GM10847 (cell line): ENCODE data around the gene SYPL2.
A peak's percentile ranks its signal among the peaks of the same experiment; 100 is the strongest.

Experiments
- POLR2A ChIP-seq: IDR thresholded peaks from 2 replicates; pipeline ENCODE4 v1.6.1; 2011; ENCODE audit not compliant: insufficient read length; ENCODE audit errors: extremely low read depth

SYPL2 gene

DNA sequence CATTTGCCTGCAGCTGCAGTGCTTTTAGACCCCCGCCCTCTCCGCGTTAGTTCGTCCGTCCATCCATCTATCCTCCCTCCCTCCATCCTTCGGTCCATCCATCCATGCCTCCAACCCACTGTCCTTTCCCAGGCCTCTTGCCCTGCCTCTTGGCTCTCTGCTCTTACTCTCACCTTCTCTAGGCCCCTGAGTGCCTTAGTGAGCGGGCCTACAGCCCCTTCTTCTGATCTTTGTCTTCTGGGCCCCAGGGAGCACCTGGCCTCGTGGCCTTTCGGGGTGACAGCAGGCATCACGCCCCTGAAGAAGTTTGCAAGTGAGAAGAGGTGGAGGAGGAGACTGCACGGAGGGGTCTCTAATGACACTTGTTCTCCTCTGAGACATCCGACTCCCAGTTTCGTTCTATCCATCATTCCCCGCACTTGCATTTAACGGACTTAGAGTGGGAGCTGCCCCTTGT lies 18.2 kb downstream of the SYPL2 start:
- no peak for TF ChIP-seq POLR2A

DNA sequence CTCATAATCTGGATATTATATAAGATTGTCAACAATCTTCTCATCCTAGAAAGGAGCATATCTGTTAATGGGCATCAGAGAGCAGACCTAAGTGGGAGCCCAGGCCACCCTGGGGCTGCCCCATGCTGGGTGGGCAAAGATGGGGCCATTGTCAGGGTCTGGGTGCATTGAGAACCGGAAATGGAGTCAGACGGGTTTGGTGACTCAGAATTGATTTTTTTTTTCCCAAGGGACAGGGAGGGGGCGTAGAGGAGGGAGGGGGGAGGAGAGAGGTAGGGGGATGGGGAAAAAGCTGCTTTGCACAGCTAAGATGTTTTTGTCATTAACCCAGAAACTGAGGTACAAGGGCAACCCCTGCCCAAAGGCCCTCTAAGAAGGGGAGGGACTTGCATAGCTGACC lies 18.7 kb downstream of the SYPL2 start:
- no peak for TF ChIP-seq POLR2A

DNA sequence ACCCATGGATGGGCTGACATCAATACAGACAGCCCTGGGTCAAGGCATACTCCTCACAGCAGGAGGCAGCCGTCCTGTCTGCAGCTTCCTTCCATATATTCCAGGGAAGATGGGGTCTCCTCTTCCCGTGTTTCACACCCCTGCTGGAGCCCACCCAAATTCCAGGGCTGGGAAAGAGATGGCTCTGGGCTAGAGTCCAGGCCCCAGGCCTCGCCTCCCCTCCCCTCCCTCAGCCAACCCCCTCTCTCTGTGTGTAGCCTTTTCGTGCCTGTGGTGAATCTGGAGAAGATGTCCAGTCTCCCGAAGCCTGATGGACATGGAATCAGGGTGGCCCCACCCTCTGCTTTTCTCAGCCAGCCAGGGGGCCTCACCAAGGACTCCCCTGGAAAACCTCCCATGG lies 20.9 kb downstream of the SYPL2 start:
- TF ChIP-seq POLR2A: no peak

DNA sequence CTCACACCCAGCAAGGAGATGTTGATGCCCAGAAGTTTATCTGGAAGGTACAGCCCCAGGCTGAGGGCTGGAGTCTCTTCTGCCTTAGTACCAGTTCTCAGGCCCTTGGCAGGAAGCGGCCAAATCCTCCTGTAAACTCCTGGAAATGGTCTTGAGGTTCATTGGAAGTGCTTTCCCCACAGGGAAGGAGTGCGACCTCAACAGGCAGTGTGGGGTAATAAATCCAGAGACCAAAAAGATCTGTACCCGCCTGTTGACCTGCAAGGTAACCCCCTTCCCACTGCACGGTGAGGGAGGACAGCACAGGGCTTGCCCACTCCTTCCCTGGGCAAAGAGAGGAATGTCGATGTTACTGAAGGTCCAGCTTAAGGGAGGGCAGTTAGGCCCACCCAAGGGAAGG lies 21.9 kb downstream of the SYPL2 start:
- no peak for TF ChIP-seq POLR2A

DNA sequence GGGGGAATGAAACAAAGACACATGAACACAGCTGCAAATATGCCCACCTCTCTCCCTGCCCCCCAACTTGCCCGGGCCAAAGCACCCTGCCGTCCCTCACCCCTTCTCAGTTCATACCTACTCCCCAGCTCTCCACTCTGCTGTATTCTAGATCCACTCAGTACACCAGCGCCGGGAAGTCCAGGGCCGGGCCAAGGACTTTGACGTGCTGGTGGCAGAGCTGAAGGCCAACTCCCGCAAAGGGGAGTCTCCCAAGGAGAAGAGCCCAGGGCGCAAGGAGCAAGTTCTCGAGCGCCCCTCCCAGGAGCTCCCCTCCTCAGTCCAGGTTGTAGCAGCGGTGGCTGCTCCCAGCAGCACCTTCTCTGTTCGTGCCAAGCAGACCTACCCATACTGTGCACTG lies 22.4 kb downstream of the SYPL2 start:
- no peak for TF ChIP-seq POLR2A

DNA sequence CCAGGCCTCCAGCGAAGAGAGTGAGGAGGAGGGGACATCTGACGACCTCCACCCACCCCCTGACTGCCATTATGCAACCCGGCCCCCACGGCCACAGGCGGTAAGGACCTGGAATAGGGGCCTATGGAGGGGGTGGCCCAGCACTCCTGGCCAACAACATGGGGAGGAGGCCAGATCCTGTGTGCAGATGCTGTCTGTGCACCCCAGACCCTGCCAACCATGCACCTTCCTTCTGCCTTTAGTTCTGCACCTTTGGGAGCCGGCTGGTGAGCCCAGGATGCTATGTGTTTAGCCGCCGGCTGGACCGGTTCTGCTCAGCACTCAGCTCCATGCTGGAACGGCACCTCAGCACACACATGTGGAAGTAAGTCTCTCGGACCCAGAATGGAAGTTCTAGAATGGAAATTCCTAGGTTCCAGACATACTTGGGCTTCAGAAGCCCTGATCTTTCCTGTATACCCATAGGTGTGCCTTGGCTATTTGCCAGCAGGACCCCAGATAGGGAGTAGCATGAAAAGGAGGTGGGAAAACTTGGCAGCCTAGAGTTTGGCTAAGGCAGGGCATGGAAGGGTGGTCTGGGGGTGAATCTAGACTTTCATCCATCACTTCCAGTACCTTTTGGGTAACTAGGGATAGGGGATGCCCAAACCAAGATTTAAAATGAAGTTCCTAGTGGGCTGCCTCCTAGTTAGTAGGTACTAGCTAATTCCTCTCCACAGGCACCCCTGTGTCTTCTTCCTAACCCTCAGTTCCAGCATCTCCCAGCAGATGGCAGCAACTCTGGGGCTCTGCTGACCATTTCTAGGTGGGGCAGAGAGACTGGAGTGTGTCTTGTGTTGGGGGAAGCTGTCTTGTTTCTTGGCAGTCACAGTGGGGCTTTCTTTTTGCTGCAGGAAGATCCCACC lies 23.9 kb downstream of the SYPL2 start:
- no peak for TF ChIP-seq POLR2A

DNA sequence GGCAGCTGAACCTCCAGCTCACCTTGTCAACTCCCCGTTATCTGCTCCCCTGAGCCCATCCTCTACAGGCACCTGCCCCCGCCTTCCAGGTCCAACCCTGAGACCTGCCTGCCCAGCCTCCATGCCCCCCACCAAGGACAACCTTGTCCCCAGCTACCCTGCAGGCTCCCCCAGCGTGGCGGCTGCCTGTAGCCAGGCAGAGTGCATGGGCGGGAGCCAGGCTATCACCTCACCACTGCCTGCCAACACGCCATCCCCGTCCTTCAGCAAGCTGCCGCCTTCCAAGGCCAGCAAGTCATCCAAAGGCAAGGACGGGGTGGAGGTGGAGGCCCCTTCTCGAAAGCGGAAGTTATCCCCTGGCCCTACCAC lies 24.6 kb downstream of the SYPL2 start:
- no peak for TF ChIP-seq POLR2A

DNA sequence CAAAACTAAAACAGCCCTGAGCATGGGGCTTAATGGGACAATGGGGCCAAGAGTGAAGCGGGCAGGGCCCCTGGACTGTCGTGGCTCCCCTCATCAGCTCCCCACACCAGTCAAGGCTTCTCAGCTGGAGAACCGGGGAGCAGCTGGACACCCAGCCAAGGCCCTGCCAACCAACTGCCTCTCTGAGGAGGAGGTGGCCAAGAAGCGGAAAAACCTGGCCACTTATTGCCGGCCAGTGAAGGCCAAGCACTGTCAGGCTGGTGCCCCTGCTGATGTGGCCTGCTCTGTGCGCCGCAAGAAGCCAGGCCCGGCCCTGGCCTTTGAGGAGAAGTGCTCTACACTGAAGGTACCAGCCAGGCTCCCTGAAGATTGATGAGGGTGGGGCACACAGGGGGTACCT lies 25.0 kb downstream of the SYPL2 start:
- no peak for TF ChIP-seq POLR2A

DNA sequence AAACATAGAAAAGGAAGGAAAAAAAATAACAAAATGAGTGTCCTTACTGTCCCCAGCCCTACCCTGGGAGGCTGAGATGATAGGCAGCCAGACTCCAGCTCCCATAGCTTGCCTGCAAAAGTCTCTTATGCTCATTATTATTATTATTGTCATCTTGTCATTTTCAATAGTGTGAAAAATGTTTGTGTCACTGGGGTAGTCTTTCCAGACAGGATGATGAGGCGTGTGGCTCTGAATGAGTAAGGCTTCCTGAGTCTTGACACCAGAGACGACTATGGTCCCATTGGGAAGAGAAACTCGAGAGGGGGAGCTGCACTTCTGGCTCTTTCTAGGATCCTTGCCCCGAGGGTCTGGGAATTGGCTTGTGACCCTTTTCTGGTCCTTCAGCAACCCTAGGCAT lies 26.4 kb downstream of the SYPL2 start:
- no peak for TF ChIP-seq POLR2A

DNA sequence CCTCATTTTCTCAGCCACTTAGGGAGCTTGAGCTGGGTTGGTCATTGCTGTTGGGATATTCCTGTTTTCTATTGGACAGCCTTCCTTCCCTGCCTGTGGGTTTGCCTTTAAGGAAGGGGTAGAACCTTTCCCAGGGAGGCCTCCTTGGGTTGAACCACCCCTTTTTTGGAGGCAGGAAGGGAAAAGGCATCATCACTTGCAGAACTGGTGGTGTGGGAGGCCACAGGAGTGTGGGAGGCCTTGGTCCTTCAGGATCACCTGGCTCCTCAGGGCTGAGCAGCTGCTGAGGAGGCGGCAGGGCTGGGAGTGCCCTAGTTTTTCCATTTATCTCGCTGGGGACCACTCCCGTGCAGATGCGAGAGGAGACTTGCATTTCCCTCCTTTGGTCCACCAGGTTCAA lies 26.9 kb downstream of the SYPL2 start:
- no peak for TF ChIP-seq POLR2A

DNA sequence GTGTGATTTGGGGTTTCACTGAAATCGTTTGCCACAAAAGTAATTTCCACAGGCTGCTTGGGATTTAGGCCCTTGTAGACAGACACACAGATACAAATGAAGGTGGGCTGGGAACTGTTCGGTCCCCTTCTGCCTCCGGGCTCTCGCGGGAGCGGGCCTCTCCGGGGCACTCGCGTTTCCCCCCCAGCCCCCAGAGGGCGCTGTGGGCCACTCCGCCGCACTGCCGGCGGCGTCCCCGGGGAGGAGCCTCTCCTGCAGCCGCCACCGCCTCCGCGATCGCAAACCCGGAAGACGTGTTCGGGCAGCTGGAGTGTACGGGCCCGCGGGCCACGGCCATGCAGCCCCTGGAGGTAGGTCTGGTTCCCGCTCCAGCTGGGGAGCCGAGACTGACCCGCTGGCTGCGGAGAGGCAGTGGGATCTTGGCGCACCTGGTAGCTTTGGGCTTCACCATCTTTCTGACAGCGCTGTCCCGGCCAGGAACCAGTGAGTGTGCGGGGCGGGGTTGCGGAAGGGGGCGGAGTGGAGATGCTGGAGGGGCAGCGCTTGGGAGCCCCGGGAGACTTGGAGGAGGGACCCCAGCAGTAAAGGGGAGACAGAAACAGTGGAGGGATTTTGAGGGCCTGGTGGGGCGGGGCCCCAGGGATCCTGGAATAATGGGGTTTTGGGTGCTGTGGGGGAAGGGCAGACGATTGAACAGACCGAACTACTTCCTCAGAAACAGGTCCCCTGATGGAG lies 27.6 kb downstream of the SYPL2 start, which contains the start of gene CYB561D1:
TSS of gene CYB561D1 (plus strand) at position 290 of the 735 bp plus-strand sequence. CDS start at position 336, 46 bp downstream.
- TF ChIP-seq POLR2A: peak; percentile 88

DNA sequence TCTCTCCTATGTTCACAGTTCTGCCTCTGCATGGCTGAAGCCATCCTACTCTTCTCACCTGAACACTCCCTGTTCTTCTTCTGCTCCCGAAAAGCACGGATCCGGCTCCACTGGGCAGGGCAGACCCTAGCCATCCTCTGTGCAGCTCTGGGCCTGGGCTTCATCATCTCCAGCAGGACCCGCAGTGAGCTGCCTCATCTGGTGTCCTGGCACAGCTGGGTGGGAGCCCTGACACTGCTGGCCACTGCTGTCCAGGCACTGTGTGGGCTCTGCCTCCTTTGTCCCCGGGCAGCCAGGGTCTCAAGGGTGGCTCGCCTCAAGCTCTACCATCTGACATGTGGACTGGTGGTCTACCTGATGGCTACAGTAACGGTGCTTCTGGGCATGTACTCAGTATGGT lies 29.4 kb downstream of the SYPL2 start:
- TF ChIP-seq POLR2A: no peak

DNA sequence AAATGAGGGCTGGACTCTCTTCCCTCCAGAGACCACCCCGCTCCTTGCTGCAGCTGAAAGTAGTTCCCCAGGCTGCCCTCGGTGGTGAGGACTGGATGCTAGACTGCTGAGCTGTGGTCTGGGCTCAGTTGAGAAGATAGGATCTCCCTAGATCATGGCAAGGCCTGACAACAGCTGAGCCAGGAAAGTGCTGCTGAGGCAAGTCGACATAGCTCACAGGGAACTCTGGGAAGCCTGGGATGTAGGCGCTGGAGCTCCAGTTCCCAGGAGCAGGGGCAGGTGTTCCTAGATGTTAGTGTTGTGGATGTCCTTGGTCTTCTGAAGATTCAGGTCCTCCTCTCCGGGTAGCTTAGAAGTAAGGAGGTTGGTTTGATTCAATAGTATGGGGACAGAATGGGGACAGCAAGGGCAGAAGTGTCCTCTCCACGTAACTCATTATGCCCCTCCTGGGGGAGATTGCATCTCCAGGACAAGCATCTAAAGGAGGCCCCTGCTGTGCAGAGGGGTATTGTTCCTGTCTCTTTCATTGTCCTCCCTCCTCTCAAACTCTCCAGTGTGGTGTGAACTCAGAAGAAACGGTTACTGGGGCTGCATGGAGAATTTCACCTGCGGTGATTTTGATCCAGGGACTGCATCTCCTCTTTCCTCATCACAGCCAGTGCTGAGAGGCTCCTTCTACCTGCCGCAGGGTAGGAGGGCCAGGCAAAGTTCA lies 31.3 kb downstream of the SYPL2 start:
- TF ChIP-seq POLR2A: no peak

DNA sequence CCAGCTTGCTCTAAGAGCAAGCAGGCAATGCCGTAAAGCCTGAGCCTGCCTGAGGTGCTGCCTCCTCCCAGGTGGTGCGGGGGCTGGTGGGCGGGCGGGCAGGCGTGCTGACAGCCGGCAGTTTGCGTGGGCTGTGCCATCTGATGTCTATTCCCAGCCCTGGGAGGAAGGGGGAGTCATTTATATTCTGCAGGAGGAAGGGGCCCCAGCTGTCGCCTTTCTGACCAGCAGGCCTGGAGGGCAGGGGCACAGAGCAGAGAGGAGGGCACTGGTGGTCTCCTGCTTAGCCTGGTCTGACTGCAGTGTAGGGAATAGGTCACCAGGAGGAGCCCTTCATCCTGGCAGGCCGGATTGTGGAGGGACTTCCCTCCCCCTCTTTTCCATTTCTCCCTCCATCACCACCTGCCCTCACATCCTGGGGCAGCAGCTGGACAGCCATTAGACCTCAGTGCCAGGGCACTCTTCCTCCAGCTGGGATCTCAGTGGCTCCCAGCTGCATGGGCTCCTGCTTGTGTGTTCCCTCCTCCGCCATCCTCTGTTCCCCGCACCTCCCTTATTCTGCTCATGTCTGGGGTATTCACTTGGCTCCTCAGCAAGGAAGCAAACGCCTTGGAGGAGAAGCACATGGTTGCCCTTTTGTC lies 31.9 kb downstream of the SYPL2 start:
- TF ChIP-seq POLR2A: no peak

DNA sequence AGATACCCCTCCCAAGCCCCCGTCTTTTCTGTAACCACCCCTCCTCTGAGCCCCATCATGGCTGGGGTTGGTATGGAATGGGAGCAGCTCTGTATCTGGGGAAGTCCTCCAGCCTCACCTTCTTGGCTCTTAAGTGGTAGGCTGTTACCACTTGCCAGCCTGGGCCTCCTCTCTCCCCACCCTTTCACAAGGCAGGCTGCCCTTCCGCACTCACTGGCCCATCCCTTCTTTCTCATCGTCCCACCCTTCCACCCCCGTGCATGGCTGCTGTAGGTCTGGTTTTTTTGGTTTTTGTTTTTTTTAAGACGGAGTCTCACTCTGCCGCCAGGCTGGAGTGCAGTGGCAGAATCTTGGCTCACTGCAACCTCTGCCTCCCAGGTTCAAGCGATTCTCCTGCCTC lies 32.7 kb downstream of the SYPL2 start:
- TF ChIP-seq POLR2A: no peak

DNA sequence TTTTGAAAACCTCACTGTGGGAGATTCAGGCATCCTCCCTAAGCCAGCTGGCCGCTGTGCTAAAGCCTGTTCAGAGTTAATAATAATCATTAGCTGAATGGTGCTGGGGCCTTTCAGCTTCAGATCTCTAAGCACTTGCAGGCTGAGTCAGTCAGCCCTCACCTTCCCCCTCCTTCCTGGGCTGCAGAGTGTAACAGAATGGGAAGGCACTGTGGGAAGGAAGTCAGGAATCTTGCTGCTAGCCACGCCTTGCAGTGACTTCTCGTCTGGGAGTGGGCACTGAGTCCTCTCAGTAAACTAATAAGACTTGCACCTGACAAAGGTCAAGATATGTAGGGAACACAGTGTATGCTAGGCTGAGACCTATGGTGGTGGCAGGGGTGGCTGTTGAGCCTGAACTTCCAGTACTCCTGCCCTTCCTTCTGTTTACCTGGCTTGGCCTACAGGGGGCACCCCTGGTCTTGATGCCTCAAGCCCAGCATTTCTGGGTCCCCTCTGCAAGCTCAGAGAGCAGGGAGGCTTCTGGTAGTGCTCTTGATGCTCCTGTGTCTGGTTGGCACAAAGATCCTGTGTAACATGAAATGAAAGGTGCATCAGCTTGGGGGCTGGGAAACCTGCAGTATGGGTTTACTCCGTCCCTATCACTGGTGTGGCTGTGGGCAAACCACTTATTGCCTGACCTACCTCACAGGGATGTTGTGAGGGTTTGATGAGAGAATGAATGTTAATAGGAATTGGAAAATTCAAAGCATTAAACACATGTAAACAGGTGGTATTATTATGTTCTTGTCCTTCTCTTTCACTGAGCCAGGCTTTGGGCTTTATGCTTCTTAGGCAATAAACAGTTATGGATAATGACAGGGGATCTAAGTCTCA lies 33.6 kb downstream of the SYPL2 start:
- no peak for TF ChIP-seq POLR2A
